ELR (cell line): ENCODE results near the gene PCSK4.
A peak's percentile ranks its signal among the peaks of the same experiment; 100 is the strongest.
"Not testable (repeated sequence)": the region's sequence is repeated elsewhere in the genome, so short reads cannot be mapped to it uniquely, and the experiment has no call there.

Source experiments
- DNase-seq: peaks from one replicate; pipeline ENCODE4 v3.0.0-alpha.2; 2015; ENCODE audit warnings: low read depth

The PCSK4 gene

GRCh38 chr19:1490311-1491113, at the start of gene PCSK4:
Gene PCSK4 (minus strand): TSS chr19:1490350. CDS start chr19:1490346, 4 bp downstream.
- DNase-seq: peak; percentile 99

- DNase-seq: not testable (repeated sequence)
Observed at GRCh38 chr19:1539749-1540148, 49.6 kb upstream of the PCSK4 start.

GRCh38 chr19:1538978-1539377, 48.8 kb upstream of the PCSK4 start:
- DNase-seq: no peak

- DNase-seq: not testable (repeated sequence)
Observed at GRCh38 chr19:1535699-1536098, 45.5 kb upstream of the PCSK4 start.

GRCh38 chr19:1534972-1535371, 44.8 kb upstream of the PCSK4 start:
- DNase-seq: no peak

- DNase-seq: no peak
Observed at GRCh38 chr19:1533510-1534150, 43.5 kb upstream of the PCSK4 start.

GRCh38 chr19:1532003-1532402, 41.9 kb upstream of the PCSK4 start:
- DNase-seq: no peak

- no peak for DNase-seq
Observed at GRCh38 chr19:1531587-1531986, 41.4 kb upstream of the PCSK4 start.

GRCh38 chr19:1530856-1531255, 40.7 kb upstream of the PCSK4 start:
- DNase-seq: not testable (repeated sequence)

- no peak for DNase-seq
Observed at GRCh38 chr19:1529430-1529816, 39.3 kb upstream of the PCSK4 start.

GRCh38 chr19:1528596-1529429, 38.7 kb upstream of the PCSK4 start:
- DNase-seq: no peak

GRCh38 chr19:1527650-1528309, 37.6 kb upstream of the PCSK4 start:
- no peak for DNase-seq

GRCh38 chr19:1526979-1527649, 37.0 kb upstream of the PCSK4 start:
- no peak for DNase-seq

GRCh38 chr19:1526066-1526778, 36.1 kb upstream of the PCSK4 start:
- DNase-seq: no peak

- DNase-seq: no peak
Observed at GRCh38 chr19:1525343-1525742, 35.2 kb upstream of the PCSK4 start.

- no peak for DNase-seq
Observed at GRCh38 chr19:1524972-1525325, 34.8 kb upstream of the PCSK4 start.

GRCh38 chr19:1524287-1524971, 34.3 kb upstream of the PCSK4 start:
- DNase-seq: no peak

- no peak for DNase-seq
Observed at GRCh38 chr19:1523412-1524286, 33.5 kb upstream of the PCSK4 start, which contains the start of gene PLK5. Gene PLK5 (plus strand): TSS chr19:1524077. CDS start chr19:1526997, 2,920 bp downstream.

- no peak for DNase-seq
Observed at GRCh38 chr19:1522838-1523237, 32.7 kb upstream of the PCSK4 start.
